ENCODE measurements around the gene RHBDF2.

The RHBDF2 gene

GRCh38 chr17:76458580-76459490, 42.4 kb downstream of the RHBDF2 start:
- no peak for DNase-seq

GRCh38 chr17:76453431-76453743, 47.8 kb downstream of the RHBDF2 start:
- DNase-seq = no peak

GRCh38 chr17:76452660-76453430, 48.4 kb downstream of the RHBDF2 start, which contains the start of gene UBE2O:
TSS of gene UBE2O (minus strand) at chr17:76453152. CDS start at chr17:76453141, 11 bp downstream.
- peak; percentile 93 for DNase-seq

GRCh38 chr17:76452127-76452659, 49.0 kb downstream of the RHBDF2 start:
- peak; percentile 11 for DNase-seq

GRCh38 chr17:76451506-76451905, 49.7 kb downstream of the RHBDF2 start:
- DNase-seq = no peak

GRCh38 chr17:76449126-76449525, 52.1 kb downstream of the RHBDF2 start:
- DNase-seq = no peak

GRCh38 chr17:76447931-76448652, 53.1 kb downstream of the RHBDF2 start:
- no peak for DNase-seq

GRCh38 chr17:76446449-76447231, 54.6 kb downstream of the RHBDF2 start:
- no peak for DNase-seq

- no peak for DNase-seq
Observed at GRCh38 chr17:76445697-76446448, 55.4 kb downstream of the RHBDF2 start.

- no peak for DNase-seq
Observed at GRCh38 chr17:76444518-76445311, 56.5 kb downstream of the RHBDF2 start.

- DNase-seq = no peak
Observed at GRCh38 chr17:76442341-76443338, 58.6 kb downstream of the RHBDF2 start.

- DNase-seq = no peak
Observed at GRCh38 chr17:76441686-76442340, 59.4 kb downstream of the RHBDF2 start.

GRCh38 chr17:76440751-76441362, 60.4 kb downstream of the RHBDF2 start:
- DNase-seq = no peak

GRCh38 chr17:76439314-76439928, 61.8 kb downstream of the RHBDF2 start:
- DNase-seq = no peak

GRCh38 chr17:76438906-76439305, 62.3 kb downstream of the RHBDF2 start:
- DNase-seq = no peak

GRCh38 chr17:76437467-76438402, 63.5 kb downstream of the RHBDF2 start:
- DNase-seq = no peak

Measured in T-helper 9 cell (primary cell).